Choroid plexus epithelial cell (primary cell): ENCODE data around the gene CMTM8.

Experiments
- DNase-seq: peaks from one replicate; pipeline ENCODE4 v3.0.0-alpha.2; 2010; ENCODE audit warnings: low read depth
- H3K4me3 ChIP-seq: 2 replicates; pipeline ENCODE4 v1.5.1; 2011; ENCODE audit warnings: low read depth, mild to moderate bottlenecking, control low read depth, low read length, moderate library complexity
- CTCF ChIP-seq: conservative IDR thresholded peaks from 2 replicates; pipeline ENCODE4 v1.5.1; 2011; ENCODE audit warnings: low read depth, mild to moderate bottlenecking, control low read depth, inconsistent platforms, low read length, moderate library complexity

The CMTM8 gene

GRCh38 chr3:32305361-32305876 is 66.9 kb downstream of the CMTM8 start:
- no peak overlapping the region for H3K4me3 ChIP-seq
- no peak for DNase-seq
- no peak for TF ChIP-seq CTCF

GRCh38 chr3:32306072-32306471 is 67.6 kb downstream of the CMTM8 start:
- no peak for DNase-seq
- no peak overlapping the region for H3K4me3 ChIP-seq
- no peak for TF ChIP-seq CTCF

GRCh38 chr3:32307591-32307990 is 69.1 kb downstream of the CMTM8 start:
- no peak overlapping the region for H3K4me3 ChIP-seq
- TF ChIP-seq CTCF: no peak
- no peak for DNase-seq

GRCh38 chr3:32308378-32308777 is 69.9 kb downstream of the CMTM8 start:
- TF ChIP-seq CTCF: no peak
- no peak for DNase-seq
- H3K4me3 ChIP-seq: no peak overlapping the region

GRCh38 chr3:32309654-32310242 is 71.3 kb downstream of the CMTM8 start:
- DNase-seq: no peak
- TF ChIP-seq CTCF: no peak
- no peak overlapping the region for H3K4me3 ChIP-seq

- H3K4me3 ChIP-seq: no peak overlapping the region
- no peak for DNase-seq
- no peak for TF ChIP-seq CTCF
Measured at GRCh38 chr3:32310336-32310735, 71.9 kb downstream of the CMTM8 start.
